ENCODE results near the gene POC1A.

The POC1A gene

DNA sequence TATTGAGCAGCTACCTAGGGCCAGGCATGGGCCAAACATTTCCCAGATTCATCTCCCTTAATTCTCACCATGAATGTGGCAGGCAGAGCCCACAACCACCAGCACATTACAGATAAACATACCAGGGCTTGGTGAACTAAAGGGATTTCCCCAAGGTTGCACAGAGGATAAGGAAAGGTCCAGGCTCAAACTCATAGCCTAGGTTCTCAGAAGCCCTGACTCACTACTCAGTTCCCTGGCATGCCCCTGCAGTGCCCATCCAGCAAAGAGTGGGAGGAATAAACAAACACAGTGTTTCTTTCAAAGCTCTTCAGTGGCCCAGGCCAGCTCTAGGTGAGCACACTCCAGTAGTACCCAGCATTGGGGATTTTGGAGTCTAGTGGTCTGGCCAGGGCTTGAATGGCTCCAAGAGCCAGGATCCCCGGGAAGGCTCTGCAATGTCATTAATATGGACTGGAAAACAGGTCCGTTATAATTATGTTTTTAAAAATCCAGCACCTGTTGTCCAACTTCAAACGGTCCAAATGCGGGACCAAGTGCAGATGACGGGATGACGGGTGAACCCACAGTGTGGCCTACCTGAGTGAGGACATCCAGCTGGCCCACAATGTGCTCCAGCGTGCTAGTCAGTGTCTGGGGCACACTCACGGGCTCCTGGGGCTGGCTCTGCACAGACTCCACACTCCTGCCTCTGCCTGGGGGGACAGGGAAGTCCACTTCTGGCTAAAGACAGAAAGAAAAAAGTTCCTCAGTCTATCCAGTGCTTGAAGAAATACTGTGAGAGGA, 58.0 kb downstream of the POC1A start:
- H3K27ac ChIP-seq, result no peak overlapping the region
- H3K36me3 ChIP-seq (ENCODE audit: insufficient read depth), result no peaks in the 10 kb centered on the region
- no peak overlapping the region for H2AFZ ChIP-seq (ENCODE audit: low read depth)

DNA sequence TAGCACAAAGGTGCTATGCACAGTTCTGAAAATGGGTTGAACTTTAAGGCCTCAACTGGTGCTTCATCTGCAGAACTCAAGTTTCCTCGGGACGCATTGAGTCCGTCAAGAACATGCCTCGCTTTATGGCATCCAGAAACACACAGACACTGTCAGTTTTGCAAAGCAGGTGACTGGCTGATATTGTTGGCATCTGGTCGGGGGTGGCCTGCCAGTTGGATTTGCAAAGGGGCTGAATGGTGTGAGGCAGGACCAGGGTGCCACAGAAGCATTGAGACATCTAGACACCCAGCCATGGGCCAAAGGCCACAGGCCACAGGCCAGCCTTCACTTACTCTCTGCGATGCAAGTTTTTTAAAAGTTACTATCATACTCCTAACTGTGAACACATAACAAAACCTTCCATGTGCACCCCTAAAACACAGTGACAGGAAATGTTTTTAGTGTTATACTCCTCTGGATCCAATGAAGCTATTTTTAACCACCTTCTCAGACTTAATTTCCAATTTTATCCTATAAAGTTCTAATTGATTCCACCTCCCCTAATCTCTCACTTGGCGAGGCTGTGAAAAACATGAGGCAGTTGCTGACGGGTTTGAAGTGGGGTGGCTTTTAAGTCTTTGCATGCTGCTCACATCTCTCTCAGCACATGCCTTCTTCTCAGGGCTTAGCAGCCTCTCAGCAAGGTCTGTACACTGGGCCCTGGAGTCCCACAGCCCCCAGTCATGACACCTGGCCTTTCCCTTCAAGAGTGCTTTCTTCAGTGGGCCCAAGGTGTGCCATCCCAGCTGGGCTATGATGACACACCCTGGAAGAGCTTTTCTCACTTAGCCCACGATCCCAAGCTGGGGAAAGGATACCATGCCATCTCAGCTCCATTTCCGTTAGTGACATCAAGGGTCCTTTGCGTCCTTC, 59.4 kb downstream of the POC1A start:
- Histone ChIP-seq H3K79me2 (ENCODE audit: insufficient read depth, low read depth) (no peaks in the 10 kb centered on the region), H3K4me1 (ENCODE audit: low read depth, poor library complexity, severe bottlenecking) (no peaks in the 10 kb centered on the region), H3K36me3 (ENCODE audit: insufficient read depth) (no peaks in the 10 kb centered on the region), H3K4me3 (IDR thresholded peaks at IDR 0.05; ENCODE audit: insufficient read depth, low read depth, low read length) (no peak overlapping the region), H4K20me1 (ENCODE audit: insufficient read depth) (no peaks in the 10 kb centered on the region), H2AFZ (ENCODE audit: low read depth) (no peak overlapping the region), H3K27me3 (ENCODE audit: insufficient read depth, low read depth) (no peaks in the 10 kb centered on the region), H3K9ac (no peak overlapping the region), H3K4me2 (no peak overlapping the region), H3K27ac (no peak overlapping the region)
- TF ChIP-seq, protein P1, sequence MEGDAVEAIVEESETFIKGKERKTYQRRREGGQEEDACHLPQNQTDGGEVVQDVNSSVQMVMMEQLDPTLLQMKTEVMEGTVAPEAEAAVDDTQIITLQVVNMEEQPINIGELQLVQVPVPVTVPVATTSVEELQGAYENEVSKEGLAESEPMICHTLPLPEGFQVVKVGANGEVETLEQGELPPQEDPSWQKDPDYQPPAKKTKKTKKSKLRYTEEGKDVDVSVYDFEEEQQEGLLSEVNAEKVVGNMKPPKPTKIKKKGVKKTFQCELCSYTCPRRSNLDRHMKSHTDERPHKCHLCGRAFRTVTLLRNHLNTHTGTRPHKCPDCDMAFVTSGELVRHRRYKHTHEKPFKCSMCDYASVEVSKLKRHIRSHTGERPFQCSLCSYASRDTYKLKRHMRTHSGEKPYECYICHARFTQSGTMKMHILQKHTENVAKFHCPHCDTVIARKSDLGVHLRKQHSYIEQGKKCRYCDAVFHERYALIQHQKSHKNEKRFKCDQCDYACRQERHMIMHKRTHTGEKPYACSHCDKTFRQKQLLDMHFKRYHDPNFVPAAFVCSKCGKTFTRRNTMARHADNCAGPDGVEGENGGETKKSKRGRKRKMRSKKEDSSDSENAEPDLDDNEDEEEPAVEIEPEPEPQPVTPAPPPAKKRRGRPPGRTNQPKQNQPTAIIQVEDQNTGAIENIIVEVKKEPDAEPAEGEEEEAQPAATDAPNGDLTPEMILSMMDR (conservative IDR thresholded peaks at IDR 0.05; ENCODE audit: low read depth, low read length), result no peak

More for the DNA sequence above, 58.0 kb downstream of the POC1A start:
- Histone ChIP-seq H4K20me1 (ENCODE audit: insufficient read depth) (no peaks in the 10 kb centered on the region), H3K4me2 (no peak overlapping the region), H3K9ac (no peak overlapping the region), H3K27me3 (ENCODE audit: insufficient read depth, low read depth) (no peaks in the 10 kb centered on the region), H3K79me2 (ENCODE audit: insufficient read depth, low read depth) (no peaks in the 10 kb centered on the region), H3K4me3 (IDR thresholded peaks at IDR 0.05; ENCODE audit: insufficient read depth, low read depth, low read length) (no peak overlapping the region), H3K4me1 (ENCODE audit: low read depth, poor library complexity, severe bottlenecking) (no peaks in the 10 kb centered on the region)
- TF ChIP-seq, protein P1 (conservative IDR thresholded peaks at IDR 0.05; ENCODE audit: low read depth, low read length), result no peak

DNA sequence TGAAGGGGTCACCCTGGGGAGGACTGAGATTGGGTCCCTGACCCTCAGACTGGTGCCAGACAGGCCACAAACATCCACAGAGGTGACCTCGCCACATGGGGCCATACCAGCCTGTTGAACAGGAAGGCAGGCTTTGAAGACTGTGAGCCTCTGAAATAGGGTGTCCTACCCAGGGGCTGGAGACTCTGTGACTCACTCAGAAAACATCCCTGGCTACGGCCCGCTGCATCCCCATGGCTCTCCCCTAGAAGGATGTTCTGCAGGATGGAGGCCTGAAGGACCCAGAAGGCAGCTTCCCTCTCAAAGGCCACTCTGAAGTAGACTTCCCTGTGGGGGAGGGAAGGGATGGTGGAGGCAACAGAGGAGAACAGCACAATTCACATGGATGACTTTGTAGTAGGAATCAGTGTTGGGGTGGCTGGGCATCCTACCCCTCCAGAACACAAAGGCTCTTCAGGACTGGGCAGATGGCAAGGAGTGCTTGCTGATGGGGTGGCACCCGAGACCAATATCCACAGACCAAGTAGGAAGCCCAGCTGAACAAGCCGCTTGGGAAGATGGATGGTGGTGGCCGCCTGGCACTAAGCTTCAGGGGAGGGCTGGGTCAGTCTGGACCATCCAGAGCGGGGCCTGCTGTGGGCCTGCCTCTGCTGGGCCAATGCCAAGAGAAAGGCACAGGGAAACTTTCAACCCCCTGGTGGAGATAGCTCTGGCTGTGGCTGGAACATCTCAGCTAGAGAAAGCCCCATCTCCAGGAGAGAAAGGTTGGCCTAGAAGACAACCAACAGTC, 60.3 kb downstream of the POC1A start:
- no peaks in the 10 kb centered on the region for H3K4me1 ChIP-seq (ENCODE audit: low read depth, poor library complexity, severe bottlenecking)
- H2AFZ ChIP-seq (ENCODE audit: low read depth), result no peak overlapping the region
- no peaks in the 10 kb centered on the region for H3K79me2 ChIP-seq (ENCODE audit: insufficient read depth, low read depth)
- H3K9ac ChIP-seq, result no peak overlapping the region
- TF ChIP-seq, protein P1 (conservative IDR thresholded peaks at IDR 0.05; ENCODE audit: low read depth, low read length), result no peak
- H4K20me1 ChIP-seq (ENCODE audit: insufficient read depth), result no peaks in the 10 kb centered on the region
- H3K27ac ChIP-seq, result no peak overlapping the region
- H3K36me3 ChIP-seq (ENCODE audit: insufficient read depth), result no peaks in the 10 kb centered on the region
- H3K4me3 ChIP-seq (IDR thresholded peaks at IDR 0.05; ENCODE audit: insufficient read depth, low read depth, low read length), result no peak overlapping the region
- no peak overlapping the region for H3K4me2 ChIP-seq
- no peaks in the 10 kb centered on the region for H3K27me3 ChIP-seq (ENCODE audit: insufficient read depth, low read depth)

DNA sequence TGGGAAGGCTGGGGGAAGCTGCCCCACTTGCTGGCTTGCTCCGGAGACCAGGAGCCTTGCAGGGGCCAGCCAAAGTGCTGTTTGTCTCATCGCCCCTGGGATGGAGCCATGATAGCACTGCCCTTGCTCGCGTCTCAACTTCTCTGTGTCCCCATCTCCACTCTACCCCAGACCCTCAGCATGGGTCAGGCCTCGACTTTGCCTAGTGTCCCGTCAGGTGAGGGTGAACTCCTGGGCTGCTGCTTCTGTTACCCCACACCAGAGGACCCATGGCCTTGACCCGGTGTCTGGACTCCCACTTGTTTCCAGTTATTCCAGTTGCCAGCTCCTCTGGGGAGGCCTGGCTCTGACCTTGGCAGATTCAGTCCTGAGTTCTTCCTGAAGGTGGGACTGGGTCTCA, 61.3 kb downstream of the POC1A start:
- Histone ChIP-seq H3K4me1 (ENCODE audit: low read depth, poor library complexity, severe bottlenecking) (no peaks in the 10 kb centered on the region), H3K4me3 (IDR thresholded peaks at IDR 0.05; ENCODE audit: insufficient read depth, low read depth, low read length) (no peak overlapping the region), H4K20me1 (ENCODE audit: insufficient read depth) (no peaks in the 10 kb centered on the region), H3K79me2 (ENCODE audit: insufficient read depth, low read depth) (no peaks in the 10 kb centered on the region), H2AFZ (ENCODE audit: low read depth) (no peak overlapping the region), H3K36me3 (ENCODE audit: insufficient read depth) (no peaks in the 10 kb centered on the region), H3K9ac (no peak overlapping the region), H3K27ac (no peak overlapping the region), H3K4me2 (no peak overlapping the region), H3K27me3 (ENCODE audit: insufficient read depth, low read depth) (no peaks in the 10 kb centered on the region)
- TF ChIP-seq, protein P1 (conservative IDR thresholded peaks at IDR 0.05; ENCODE audit: low read depth, low read length), result no peak

All from KMS-11 (cell line).